SK-N-SH (cell line): ENCODE results near the gene CCR6.

Experiments
- POLR2AphosphoS5 ChIP-seq: IDR thresholded peaks from 2 replicates; pipeline ENCODE4 v1.6.1; 2012; ENCODE audit warnings: low read depth, low read length
- TEAD4 ChIP-seq: IDR thresholded peaks from 2 replicates; pipeline ENCODE4 v1.4.0; 2012; ENCODE audit warnings: mild to moderate bottlenecking, borderline replicate concordance; ENCODE audit not compliant: insufficient read depth
- TF ChIP-seq, protein P1 (sequence below): fragments of 200-600 bp; sonication (generic); IDR thresholded peaks from 2 replicates; pipeline ENCODE4 v1.6.1; 2017; ENCODE audit warnings: antibody characterized with exemption, mild to moderate bottlenecking, moderate library complexity
- TF ChIP-seq, protein P2 (sequence below): IDR thresholded peaks from 2 replicates; pipeline ENCODE4 v1.6.1; 2012; ENCODE audit warnings: mild to moderate bottlenecking, low read depth, low read length, moderate library complexity

DNA sequence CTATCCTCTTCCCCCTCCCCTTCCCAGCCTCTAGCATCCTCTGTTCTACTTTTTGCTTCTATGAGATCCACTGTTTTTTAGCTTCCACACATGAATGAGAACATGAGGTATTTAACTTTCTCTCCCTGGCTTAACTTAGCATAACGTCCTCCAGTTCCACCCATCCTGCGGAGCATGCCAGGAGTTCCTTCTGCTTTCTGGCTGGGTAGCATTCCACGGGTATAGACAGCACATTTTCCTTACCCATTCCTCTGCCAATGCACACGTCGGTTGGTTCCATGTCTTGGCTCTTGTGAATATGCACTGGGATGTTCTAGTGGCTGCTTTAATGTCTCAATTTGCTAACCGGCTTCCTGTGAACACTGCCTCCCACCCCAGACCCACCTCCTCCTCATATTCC lies 13.2 kb upstream of the CCR6 start:
- TF ChIP-seq, protein P1, sequence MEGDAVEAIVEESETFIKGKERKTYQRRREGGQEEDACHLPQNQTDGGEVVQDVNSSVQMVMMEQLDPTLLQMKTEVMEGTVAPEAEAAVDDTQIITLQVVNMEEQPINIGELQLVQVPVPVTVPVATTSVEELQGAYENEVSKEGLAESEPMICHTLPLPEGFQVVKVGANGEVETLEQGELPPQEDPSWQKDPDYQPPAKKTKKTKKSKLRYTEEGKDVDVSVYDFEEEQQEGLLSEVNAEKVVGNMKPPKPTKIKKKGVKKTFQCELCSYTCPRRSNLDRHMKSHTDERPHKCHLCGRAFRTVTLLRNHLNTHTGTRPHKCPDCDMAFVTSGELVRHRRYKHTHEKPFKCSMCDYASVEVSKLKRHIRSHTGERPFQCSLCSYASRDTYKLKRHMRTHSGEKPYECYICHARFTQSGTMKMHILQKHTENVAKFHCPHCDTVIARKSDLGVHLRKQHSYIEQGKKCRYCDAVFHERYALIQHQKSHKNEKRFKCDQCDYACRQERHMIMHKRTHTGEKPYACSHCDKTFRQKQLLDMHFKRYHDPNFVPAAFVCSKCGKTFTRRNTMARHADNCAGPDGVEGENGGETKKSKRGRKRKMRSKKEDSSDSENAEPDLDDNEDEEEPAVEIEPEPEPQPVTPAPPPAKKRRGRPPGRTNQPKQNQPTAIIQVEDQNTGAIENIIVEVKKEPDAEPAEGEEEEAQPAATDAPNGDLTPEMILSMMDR: no peak
- TF ChIP-seq POLR2AphosphoS5: no peak
- TF ChIP-seq, protein P2, sequence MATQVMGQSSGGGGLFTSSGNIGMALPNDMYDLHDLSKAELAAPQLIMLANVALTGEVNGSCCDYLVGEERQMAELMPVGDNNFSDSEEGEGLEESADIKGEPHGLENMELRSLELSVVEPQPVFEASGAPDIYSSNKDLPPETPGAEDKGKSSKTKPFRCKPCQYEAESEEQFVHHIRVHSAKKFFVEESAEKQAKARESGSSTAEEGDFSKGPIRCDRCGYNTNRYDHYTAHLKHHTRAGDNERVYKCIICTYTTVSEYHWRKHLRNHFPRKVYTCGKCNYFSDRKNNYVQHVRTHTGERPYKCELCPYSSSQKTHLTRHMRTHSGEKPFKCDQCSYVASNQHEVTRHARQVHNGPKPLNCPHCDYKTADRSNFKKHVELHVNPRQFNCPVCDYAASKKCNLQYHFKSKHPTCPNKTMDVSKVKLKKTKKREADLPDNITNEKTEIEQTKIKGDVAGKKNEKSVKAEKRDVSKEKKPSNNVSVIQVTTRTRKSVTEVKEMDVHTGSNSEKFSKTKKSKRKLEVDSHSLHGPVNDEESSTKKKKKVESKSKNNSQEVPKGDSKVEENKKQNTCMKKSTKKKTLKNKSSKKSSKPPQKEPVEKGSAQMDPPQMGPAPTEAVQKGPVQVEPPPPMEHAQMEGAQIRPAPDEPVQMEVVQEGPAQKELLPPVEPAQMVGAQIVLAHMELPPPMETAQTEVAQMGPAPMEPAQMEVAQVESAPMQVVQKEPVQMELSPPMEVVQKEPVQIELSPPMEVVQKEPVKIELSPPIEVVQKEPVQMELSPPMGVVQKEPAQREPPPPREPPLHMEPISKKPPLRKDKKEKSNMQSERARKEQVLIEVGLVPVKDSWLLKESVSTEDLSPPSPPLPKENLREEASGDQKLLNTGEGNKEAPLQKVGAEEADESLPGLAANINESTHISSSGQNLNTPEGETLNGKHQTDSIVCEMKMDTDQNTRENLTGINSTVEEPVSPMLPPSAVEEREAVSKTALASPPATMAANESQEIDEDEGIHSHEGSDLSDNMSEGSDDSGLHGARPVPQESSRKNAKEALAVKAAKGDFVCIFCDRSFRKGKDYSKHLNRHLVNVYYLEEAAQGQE: no peak
- TF ChIP-seq TEAD4: no peak
